ENCODE data around the gene ALG11.
"Not testable (repeated sequence)": the region's sequence is repeated elsewhere in the genome, so short reads cannot be mapped to it uniquely, and the experiment has no call there.

The ALG11 gene, protein sequence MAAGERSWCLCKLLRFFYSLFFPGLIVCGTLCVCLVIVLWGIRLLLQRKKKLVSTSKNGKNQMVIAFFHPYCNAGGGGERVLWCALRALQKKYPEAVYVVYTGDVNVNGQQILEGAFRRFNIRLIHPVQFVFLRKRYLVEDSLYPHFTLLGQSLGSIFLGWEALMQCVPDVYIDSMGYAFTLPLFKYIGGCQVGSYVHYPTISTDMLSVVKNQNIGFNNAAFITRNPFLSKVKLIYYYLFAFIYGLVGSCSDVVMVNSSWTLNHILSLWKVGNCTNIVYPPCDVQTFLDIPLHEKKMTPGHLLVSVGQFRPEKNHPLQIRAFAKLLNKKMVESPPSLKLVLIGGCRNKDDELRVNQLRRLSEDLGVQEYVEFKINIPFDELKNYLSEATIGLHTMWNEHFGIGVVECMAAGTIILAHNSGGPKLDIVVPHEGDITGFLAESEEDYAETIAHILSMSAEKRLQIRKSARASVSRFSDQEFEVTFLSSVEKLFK

DNA sequence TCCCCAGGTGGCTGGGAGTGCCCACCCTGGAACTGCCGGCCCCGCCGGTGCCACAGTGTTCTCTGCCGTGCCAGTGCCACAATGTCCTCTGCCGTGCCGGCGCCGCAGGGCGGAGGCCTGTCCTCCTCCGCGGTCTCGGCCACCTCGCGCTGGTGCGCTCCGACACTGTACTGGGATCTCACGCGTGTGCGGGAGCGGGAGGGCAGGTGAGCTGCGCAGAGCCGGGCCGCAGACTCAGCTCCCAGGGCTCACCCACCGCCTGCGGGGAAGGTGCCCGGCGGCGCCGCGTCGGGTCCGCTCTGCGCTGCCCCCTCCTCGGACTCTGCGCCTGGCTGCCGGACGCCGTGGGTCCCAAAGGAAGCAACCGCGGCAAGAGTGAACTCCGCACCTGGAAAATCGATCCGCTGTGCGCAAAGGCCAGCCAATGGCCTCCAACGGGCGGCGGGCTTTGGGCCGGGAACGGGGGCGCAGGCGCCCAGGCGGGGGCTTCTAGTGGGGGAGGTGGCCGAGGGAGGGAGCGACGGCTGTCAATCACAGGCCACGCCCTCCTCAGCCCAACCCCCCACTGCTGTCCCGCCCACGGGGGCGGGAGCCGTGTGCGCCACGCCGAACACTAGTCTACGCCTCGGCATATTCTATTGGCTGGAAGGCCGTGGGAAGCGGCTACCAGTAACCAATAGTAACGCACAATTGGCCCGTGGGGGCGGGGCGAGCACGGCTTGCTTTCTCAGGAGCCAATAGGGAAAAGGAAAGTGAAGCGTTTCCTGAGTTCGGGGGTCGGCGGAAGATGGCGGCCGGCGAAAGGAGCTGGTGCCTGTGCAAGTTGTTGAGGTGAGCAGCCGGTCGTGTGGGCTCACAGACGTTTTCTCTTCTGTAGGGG, at the start of gene ALG11:
Gene ALG11 (plus strand): TSS at position 767 of the 880 bp plus-strand sequence. CDS start 21 bp downstream, at position 788.
- peak; percentile 91 for DNase-seq

DNA sequence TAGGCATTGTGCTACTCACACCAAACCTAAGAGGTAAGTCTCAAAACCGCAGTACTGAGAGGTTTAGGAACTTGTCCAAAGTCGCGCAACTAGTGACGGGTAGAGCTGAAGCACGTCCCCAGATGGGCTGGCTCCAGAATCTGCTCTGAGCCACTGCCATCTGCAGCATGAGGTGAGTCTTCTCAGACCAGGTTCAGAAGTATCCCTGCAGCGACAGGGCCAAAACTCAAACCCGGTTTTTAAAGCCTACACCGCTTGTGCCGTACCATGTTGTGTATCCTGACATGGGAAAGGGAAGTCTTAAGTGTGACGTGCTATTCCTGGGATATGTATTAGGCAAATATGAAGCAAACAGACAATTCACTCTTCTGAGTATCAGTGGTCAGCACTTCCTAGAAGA, 46.0 kb upstream of the ALG11 start:
- DNase-seq: no peak

DNA sequence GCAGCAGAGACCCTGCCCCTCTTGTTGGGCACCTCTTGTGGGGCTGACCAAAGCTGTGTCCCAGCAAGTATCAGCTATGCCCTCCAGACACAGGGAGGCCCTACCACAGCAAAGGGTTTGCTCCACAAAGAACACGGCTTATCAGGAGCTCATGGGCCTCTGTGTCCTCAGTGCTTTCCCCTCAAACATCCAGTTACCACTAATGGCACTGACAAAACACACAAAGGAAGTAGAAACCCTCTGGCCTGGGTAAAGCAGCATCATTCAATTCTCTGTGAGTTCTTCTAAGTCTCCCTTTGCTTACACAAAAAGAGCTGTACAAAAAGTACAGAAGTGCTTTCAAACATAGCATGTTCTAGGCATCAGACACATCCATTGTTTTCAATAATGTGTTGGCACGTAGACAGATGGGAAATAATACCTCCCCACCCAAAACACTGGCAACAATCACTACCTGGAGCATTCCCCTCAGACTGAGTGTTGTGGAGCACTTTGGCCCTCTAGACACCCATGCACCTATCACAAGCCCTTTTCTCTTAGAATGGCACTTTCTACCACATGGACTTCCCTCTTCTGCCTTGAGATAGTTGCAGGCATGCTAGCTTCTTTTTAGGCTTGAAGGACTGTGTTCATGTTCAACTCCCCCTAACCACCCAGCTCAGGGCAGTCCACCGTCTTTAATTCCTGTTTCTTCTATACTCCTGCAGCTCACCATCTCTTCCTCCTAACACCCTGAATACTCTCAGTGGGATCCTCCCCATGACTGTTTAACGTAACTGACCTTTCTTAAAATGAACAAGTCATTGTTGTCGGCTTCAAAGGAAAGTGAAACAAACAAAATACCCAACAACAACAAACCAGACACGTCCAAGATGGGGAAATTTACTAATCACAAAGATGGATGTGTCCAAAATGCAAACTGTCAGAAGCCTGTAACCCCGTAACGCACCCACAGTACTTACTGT, 44.4 kb upstream of the ALG11 start:
- no peak for DNase-seq

DNA sequence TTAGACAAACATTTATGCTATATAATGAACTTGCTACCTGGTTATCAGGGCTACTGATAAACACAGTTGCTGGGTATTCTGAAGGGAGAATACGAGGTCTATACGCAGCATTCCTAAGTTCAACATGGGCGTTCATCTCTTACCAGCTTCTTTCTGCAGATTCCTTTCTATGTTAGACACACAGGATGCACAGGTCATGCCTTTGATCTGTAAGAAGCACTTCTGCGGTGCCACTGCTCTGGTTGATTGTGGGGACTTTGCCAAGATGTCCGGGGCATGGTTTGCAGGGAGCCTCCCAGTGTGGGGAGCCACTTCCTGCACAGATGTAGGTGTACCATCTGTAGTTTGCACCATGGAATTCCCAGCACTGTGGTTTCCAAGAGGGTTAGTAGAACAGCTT, 41.8 kb upstream of the ALG11 start:
- DNase-seq: no peak

DNA sequence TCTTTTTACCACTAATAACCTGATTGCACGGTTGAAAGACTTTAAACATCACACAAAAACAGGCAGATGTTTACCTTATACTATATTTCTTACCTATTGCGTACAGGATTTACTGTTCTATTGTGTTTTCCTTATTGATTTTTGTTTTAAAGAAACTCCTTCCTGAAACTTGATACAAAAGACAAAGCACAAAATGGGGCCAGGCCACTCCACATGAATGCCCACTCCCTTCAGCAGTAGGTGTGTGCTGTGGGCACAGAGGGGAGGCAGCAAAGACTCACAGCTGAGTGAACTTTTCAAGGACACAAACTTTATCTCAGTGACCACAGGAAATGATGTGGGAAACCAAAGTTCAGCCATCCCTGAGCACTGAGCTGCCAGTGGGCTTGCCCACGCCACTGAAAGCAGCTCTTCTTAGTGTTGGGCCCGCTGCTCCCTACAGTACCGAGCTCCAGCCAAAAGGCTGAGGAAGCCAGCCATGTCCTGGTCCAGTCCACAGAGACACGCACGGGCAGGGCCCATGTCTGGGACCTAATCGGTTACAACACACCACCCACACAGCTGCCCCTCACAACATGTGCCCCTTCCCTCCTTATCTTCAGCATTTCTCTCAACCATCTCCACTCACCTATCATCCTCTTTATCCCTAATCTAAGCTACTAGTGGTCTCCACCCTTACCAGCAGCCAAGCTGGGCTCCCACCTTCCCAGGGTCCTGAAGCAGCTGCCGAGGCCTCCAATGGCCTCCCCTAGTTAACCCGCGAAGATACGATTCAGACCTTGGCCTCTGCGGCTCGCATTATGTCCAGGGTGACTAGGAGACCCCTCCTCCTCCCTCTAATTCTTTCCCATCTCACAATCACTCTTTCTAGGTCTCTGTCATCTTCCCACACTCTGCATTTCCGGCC, 40.4 kb upstream of the ALG11 start:
- DNase-seq: no peak

GRCh38 chr13:51974482-51974881, 37.7 kb upstream of the ALG11 start:
- no peak for DNase-seq

DNA sequence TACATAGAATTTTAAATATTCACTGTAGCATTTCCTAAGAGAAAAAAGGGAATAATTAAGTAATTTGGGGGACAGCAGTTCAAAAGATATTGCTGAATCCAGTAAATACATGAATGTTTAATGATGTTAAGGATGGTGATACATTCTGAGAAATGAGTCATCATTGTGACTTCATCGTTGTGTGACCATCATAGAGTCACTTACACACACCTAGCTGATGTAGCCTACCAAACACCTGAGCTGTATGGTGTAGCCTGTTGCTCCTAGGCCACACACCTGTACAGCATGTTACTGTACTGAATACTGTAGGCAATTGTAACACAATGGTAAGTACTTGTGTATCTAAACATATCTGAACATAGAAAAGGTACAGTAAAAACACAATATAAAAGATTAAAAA, 35.8 kb upstream of the ALG11 start:
- DNase-seq: no peak

DNA sequence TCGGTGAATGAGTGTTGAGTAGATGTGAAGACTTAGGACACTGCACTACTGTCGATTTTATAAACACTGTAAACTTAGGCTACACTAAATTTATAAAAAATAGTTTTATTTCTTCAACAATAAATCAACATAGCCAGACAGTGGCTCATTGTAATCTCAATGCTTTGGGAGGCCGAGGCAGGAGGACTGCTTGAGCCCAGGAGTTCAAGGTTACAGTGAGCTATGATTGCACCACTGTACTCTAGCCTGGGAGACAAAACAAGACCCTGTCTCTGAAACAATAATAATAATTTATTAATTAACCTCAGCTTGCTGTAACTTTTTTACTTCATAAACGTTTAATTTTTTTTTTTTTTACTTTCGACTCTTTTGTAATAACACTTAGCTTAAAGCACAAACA, 35.3 kb upstream of the ALG11 start:
- DNase-seq: no peak

DNA sequence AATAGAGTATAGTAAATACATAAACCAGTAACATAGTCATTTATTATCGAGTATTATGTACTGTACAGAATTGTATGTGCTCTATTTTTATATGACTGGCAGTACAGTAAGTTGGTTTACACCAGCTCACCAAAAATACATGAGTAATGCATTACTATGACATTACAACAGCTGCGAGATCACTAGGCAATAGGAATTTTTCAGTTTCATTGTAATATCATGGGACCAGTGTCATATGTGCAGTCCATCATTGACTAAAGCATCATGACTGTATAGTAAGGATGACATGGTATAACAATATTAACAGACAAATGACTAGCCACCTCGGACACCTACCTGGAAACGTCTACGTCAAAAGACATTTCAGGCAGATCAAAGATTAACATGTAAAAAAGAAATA, 34.6 kb upstream of the ALG11 start:
- DNase-seq: no peak

GRCh38 chr13:51978796-51979556, 33.2 kb upstream of the ALG11 start:
- no peak for DNase-seq

DNA sequence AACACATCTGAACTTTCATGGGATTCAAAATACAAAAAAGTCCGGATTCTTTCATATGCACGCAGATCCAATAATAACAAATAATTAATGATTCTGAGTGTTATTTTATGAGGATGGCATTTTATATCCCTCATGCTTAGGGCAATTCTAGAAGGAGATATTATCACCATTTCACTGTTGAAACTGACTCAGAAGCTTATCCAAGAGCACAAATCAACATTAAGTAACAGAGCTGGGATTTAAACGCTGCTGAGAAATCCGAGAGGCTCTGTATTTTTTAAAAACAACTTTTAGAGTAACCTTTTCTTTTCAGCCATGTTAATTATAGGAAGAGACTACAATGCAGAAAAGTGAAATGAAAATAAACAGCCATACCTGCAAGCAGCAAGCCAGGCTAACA, 31.3 kb upstream of the ALG11 start:
- no peak for DNase-seq

DNA sequence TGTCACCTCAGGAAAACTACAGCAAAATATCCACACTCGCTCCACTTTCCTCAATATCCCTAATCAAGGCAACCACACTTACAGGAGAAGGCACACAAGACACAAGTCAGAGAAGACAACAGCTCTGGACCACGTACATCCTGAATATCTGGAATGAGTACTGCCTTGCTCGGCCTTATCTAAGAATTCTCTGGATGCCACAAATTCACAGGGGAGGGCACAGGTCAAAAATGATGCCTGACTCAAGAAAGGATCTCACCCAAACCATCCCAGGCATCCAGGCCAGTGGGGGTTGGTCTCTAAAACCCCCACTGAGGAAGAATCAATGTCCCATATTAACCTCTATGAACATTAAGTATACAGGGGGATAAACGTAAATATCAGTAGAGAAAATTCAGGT, 30.8 kb upstream of the ALG11 start:
- no peak for DNase-seq

DNA sequence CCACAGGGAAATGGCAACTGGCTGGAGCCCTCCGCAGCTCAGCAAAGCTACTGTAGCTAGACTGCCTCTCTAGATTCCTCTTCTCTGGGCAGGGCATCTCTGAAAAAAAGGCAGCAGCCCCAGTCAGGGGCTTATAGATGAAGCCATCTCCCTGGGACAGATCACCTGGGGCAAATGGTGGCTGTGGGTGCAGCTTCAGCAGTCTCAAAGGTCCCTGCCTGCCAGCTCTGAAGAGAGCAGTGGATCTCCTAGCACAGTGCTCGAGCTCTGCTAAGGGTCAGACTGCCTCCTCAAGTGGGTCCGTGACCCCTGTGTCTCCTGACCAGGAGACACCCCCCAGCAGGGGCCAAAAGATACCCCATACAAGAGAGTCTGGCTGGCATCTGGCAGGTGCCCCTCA, 28.9 kb upstream of the ALG11 start:
- DNase-seq: not testable (repeated sequence)

DNA sequence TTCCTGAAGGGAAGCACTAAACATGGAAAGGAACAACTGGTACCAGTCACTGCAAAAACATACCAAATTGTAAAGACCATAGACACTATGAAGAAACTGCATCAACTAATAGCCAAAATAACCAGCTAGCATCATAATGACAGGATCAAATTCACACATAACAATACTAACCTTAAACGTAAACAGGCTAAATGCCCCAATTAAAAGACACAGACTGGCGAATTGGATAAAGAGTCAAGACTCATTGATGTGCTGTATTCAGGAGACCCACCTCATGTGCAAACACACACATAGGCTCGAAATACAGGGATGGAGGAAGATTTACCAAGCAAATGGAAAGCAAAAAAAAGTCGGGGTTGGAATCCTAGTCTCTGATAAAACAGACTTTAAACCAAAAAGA, 27.3 kb upstream of the ALG11 start:
- DNase-seq: not testable (repeated sequence)

DNA sequence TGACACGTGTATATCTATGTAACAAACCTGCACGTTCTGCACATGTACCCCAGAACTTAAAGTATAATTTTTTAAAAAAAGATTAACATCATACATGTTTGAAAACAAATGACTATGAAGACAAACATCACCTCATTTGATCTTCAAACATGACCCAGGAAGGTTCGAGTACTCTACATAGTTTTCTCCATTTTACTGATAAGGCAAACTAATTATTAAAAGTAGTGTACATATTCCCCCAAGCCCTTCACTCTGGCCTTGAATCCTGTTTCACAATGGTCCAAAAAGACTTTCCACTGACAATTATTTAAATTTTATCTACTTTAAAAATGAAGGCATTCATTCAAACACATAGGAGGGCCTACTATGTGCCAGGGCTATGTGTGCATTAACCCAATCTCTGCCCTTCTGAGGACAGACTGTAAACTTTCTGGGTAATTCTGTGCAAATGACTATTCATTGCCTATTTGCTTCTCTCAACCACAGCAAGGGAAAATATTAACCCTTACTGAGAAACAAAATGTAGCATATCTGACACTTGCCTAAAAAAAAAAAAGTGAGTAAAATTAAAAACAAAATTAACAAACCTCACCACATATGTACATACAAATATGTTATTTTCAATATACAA, 23.1 kb upstream of the ALG11 start:
- no peak for DNase-seq

DNA sequence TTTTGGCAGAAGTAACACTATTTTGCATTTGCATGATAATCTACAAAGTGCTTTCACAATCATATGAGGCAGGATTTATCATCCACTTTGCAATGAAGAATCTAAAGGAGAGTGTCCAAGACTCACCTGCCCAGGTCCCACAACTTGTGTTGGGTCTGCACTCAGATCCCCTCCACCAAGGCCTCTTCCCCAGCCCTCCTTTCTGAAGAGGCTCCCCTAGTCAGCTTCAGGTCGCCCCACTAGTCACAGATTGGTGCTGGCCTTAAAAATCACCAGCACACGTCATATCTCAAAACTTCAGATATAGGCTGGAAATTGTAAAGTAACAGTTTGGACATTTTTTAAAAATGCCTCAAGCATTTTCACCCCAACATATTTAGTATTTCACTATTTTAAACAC, 18.5 kb upstream of the ALG11 start:
- no peak for DNase-seq

GRCh38 chr13:51995677-51996551, 16.3 kb upstream of the ALG11 start:
- DNase-seq: no peak

DNA sequence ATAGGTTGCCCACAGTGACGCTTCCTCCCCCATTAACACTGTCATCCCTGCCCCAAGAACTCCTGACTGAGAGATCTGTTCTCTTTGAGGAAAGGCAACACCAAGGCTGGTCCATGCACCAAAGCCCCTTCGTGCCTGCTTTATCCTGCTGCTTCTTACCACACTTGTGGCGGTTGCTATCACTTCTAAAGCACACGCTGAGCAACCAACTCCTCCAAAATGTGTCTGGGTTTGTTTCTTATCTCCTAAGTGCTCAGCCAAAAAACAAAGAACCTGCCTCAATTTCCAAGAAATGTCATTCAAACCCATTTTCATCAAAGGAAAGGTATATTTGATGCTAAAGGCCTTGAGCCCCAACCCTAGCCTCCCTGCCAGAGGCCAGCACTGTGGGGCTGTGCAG, 15.6 kb upstream of the ALG11 start:
- DNase-seq: no peak

DNA sequence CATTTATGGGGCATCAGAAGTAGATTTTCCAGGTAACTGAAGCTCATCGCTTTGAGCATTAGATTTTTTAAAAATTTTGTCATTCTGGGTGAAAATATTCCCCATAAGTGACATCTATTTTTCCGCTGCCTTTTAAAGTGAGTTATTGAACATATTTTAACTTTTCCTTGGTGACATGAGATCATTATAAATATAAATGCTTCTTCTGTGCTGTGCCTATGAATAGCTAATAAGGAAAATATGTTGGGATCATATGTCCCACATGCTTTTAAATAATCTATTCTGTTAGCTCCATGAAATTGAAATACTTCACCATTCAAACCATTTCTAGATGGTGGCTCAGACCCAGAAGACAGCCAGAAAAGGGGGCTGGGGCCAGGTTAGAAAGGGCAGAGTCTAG, 15.0 kb upstream of the ALG11 start:
- no peak for DNase-seq

All from NCI-H510A (cell line).